ENCODE measurements around the gene KSR2. TPM values are rescaled to one million over a fixed set of nuclear protein-coding genes. Genes with fewer than 3 reads are reported as not detected.

The KSR2 gene
- total and polyA plus RNA-seq, 4 experiments from 2014 or later, result 0.03 to 0.09 (median 0.06) TPM; not detected in 1

GRCh38 chr12:117662620-117663395, 306.0 kb downstream of the KSR2 start:
- H3K27me3 ChIP-seq (ENCODE audit: insufficient read depth, low read length), result no peaks in the 10 kb centered on the region
- H3K27ac Mint-ChIP-seq, result no peak overlapping the region
- POLR2A ChIA-PET (ENCODE audit: partially characterized antibody), result no interaction called here

GRCh38 chr12:117662220-117662619, 306.6 kb downstream of the KSR2 start:
- no peaks in the 10 kb centered on the region for H3K36me3 ChIP-seq (ENCODE audit: insufficient read depth, low read length)
- intact Hi-C loops (cut with micrococcal nuclease), result no loop called here
- no peaks in the 10 kb centered on the region for H3K4me1 ChIP-seq (ENCODE audit: insufficient read depth, low read length)
- no peak overlapping the region for H3K27ac Mint-ChIP-seq
- ChIA-PET CTCF (ENCODE audit: partially characterized antibody) (no interaction called here), POLR2A (ENCODE audit: partially characterized antibody) (no interaction called here)
- H3K4me3 Mint-ChIP-seq, result no peak overlapping the region
- H3K27ac ChIP-seq (ENCODE audit: low read depth, low read length), result no peak overlapping the region
- DNase-seq, result no peak
- H3K36me3 Mint-ChIP-seq, result no peaks in the 10 kb centered on the region
- peaks cover 0 to 7% (median under 1%) of the 10 kb centered on the region in 8 donors for H3K9me3 Mint-ChIP-seq
- H3K9me3 ChIP-seq (ENCODE audit: control insufficient read depth in 1 of 2, low read length in 2 of 2), result no peaks in the 10 kb centered on the region
- H3K4me1 Mint-ChIP-seq, result no peaks in the 10 kb centered on the region
- peaks cover 0 to 1% of the 10 kb centered on the region in 2 donors for H3K27me3 Mint-ChIP-seq
- no peaks in the 10 kb centered on the region for H3K27me3 ChIP-seq (ENCODE audit: insufficient read depth, low read length)
- no peak overlapping the region for H3K4me3 ChIP-seq (ENCODE audit: low read length in 2 of 2)

More at GRCh38 chr12:117662620-117663395, 306.0 kb downstream of the KSR2 start:
- Histone ChIP-seq H3K9me3 (ENCODE audit: control insufficient read depth in 1 of 2, low read length in 2 of 2) (no peaks in the 10 kb centered on the region), H3K27ac (ENCODE audit: low read depth, low read length) (no peak overlapping the region), H3K4me3 (ENCODE audit: low read length in 2 of 2) (no peak overlapping the region), H3K36me3 (ENCODE audit: insufficient read depth, low read length) (no peaks in the 10 kb centered on the region), H3K4me1 (ENCODE audit: insufficient read depth, low read length) (no peaks in the 10 kb centered on the region)
- H3K36me3 Mint-ChIP-seq, result no peaks in the 10 kb centered on the region
- CTCF ChIA-PET (ENCODE audit: partially characterized antibody), result no interaction called here
- no peaks in the 10 kb centered on the region for H3K4me1 Mint-ChIP-seq
- peaks cover under 1 to 1% of the 10 kb centered on the region in 2 donors for H3K27me3 Mint-ChIP-seq
- no peak overlapping the region for H3K4me3 Mint-ChIP-seq
- DNase-seq, result no peak
- peaks cover 0 to 12% (median under 1%) of the 10 kb centered on the region in 8 donors for H3K9me3 Mint-ChIP-seq
- intact Hi-C loops (cut with micrococcal nuclease), result no loop called here

- CTCF ChIA-PET (ENCODE audit: partially characterized antibody), result no interaction called here
- H3K27me3 Mint-ChIP-seq, result no peaks in the 10 kb centered on the region
- no peaks in the 10 kb centered on the region for H3K36me3 Mint-ChIP-seq
- H3K27ac ChIP-seq (ENCODE audit: low read depth, low read length), result no peak overlapping the region
- H3K27ac Mint-ChIP-seq, result no peak overlapping the region
- H3K4me3 Mint-ChIP-seq, result no peak overlapping the region
- POLR2A ChIA-PET (ENCODE audit: partially characterized antibody), result no interaction called here
- no peaks in the 10 kb centered on the region for H3K4me1 Mint-ChIP-seq
- no peak for DNase-seq
- no peaks in the 10 kb centered on the region for H3K27me3 ChIP-seq (ENCODE audit: insufficient read depth, low read length)
- peaks cover 0 to 4% (median 0%) of the 10 kb centered on the region in 8 donors for H3K9me3 Mint-ChIP-seq
- H3K36me3 ChIP-seq (ENCODE audit: insufficient read depth, low read length), result no peaks in the 10 kb centered on the region
- H3K4me1 ChIP-seq (ENCODE audit: insufficient read depth, low read length), result no peaks in the 10 kb centered on the region
- no peak overlapping the region for H3K4me3 ChIP-seq (ENCODE audit: low read length in 2 of 2)
- H3K9me3 ChIP-seq (ENCODE audit: control insufficient read depth in 1 of 2, low read length in 2 of 2), result no peaks in the 10 kb centered on the region
- intact Hi-C loops (cut with micrococcal nuclease), result no loop called here
Measured at GRCh38 chr12:117661471-117661870, 307.3 kb downstream of the KSR2 start.

- intact Hi-C loops (cut with micrococcal nuclease), result no loop called here
Measured at GRCh38 chr12:117660896-117661295, 307.9 kb downstream of the KSR2 start.

GRCh38 chr12:117658226-117658625, 310.6 kb downstream of the KSR2 start:
- ChIA-PET POLR2A (ENCODE audit: partially characterized antibody) (no interaction called here), CTCF (ENCODE audit: partially characterized antibody) (no interaction called here)
- H3K9me3 ChIP-seq (ENCODE audit: control insufficient read depth in 1 of 2, low read length in 2 of 2), result no peaks in the 10 kb centered on the region
- no peaks in the 10 kb centered on the region for H3K4me1 ChIP-seq (ENCODE audit: insufficient read depth, low read length)
- H3K36me3 Mint-ChIP-seq, result no peaks in the 10 kb centered on the region
- no peaks in the 10 kb centered on the region for H3K27me3 Mint-ChIP-seq
- H3K27ac Mint-ChIP-seq, result no peak overlapping the region
- H3K27me3 ChIP-seq (ENCODE audit: insufficient read depth, low read length), result no peaks in the 10 kb centered on the region
- H3K9me3 Mint-ChIP-seq, result peaks cover 0 to 7% (median 1%) of the 10 kb centered on the region in 8 donors
- no peaks in the 10 kb centered on the region for H3K4me1 Mint-ChIP-seq
- no peak overlapping the region for H3K4me3 Mint-ChIP-seq
- no peak for DNase-seq
- intact Hi-C loops (cut with micrococcal nuclease), result no loop called here
- no peaks in the 10 kb centered on the region for H3K36me3 ChIP-seq (ENCODE audit: insufficient read depth, low read length)
- no peak overlapping the region for H3K4me3 ChIP-seq (ENCODE audit: low read length in 2 of 2)
- H3K27ac ChIP-seq (ENCODE audit: low read depth, low read length), result no peak overlapping the region

More at GRCh38 chr12:117660896-117661295, 307.9 kb downstream of the KSR2 start:
- Histone ChIP-seq H3K4me1 (ENCODE audit: insufficient read depth, low read length) (no peaks in the 10 kb centered on the region), H3K4me3 (ENCODE audit: low read length in 2 of 2) (no peak overlapping the region), H3K9me3 (ENCODE audit: control insufficient read depth in 1 of 2, low read length in 2 of 2) (no peaks in the 10 kb centered on the region), H3K27me3 (ENCODE audit: insufficient read depth, low read length) (no peaks in the 10 kb centered on the region), H3K36me3 (ENCODE audit: insufficient read depth, low read length) (no peaks in the 10 kb centered on the region), H3K27ac (ENCODE audit: low read depth, low read length) (no peak overlapping the region)
- Mint-ChIP-seq H3K36me3 (no peaks in the 10 kb centered on the region), H3K4me1 (no peaks in the 10 kb centered on the region), H3K4me3 (no peak overlapping the region), H3K27ac (no peak overlapping the region), H3K27me3 (no peaks in the 10 kb centered on the region), H3K9me3 (peaks cover 0 to 4% (median 0%) of the 10 kb centered on the region in 8 donors)
- DNase-seq, result no peak
- ChIA-PET POLR2A (ENCODE audit: partially characterized antibody) (no interaction called here), CTCF (ENCODE audit: partially characterized antibody) (no interaction called here)

- ChIA-PET CTCF (ENCODE audit: partially characterized antibody) (no interaction called here), POLR2A (ENCODE audit: partially characterized antibody) (no interaction called here)
- no peak overlapping the region for H3K4me3 Mint-ChIP-seq
- H3K9me3 ChIP-seq (ENCODE audit: control insufficient read depth in 1 of 2, low read length in 2 of 2), result no peaks in the 10 kb centered on the region
- H3K9me3 Mint-ChIP-seq, result peaks cover 0 to 20% (median 8%) of the 10 kb centered on the region in 8 donors
- H3K4me1 ChIP-seq (ENCODE audit: insufficient read depth, low read length), result no peaks in the 10 kb centered on the region
- H3K27ac Mint-ChIP-seq, result no peak overlapping the region
- DNase-seq, result no peak
- peaks cover 0 to 3% of the 10 kb centered on the region in 2 donors for H3K27me3 Mint-ChIP-seq
- no peak overlapping the region for H3K4me3 ChIP-seq (ENCODE audit: low read length in 2 of 2)
- H3K36me3 ChIP-seq (ENCODE audit: insufficient read depth, low read length), result no peaks in the 10 kb centered on the region
- no peaks in the 10 kb centered on the region for H3K36me3 Mint-ChIP-seq
- intact Hi-C loops (cut with micrococcal nuclease), result no loop called here
- no peak overlapping the region for H3K27ac ChIP-seq (ENCODE audit: low read depth, low read length)
- no peaks in the 10 kb centered on the region for H3K4me1 Mint-ChIP-seq
- H3K27me3 ChIP-seq (ENCODE audit: insufficient read depth, low read length), result no peaks in the 10 kb centered on the region
Measured at GRCh38 chr12:117649796-117650195, 319.0 kb downstream of the KSR2 start.

GRCh38 chr12:117646520-117646919, 322.3 kb downstream of the KSR2 start:
- POLR2A ChIA-PET (ENCODE audit: partially characterized antibody), result no interaction called here
- peaks cover 0 to 10% (median 5%) of the 10 kb centered on the region in 8 donors for H3K9me3 Mint-ChIP-seq
- H3K4me1 Mint-ChIP-seq, result no peaks in the 10 kb centered on the region

More at GRCh38 chr12:117646520-117646919, 322.3 kb downstream of the KSR2 start:
- no peak overlapping the region for H3K4me3 ChIP-seq (ENCODE audit: low read length in 2 of 2)
- no peaks in the 10 kb centered on the region for H3K27me3 ChIP-seq (ENCODE audit: insufficient read depth, low read length)
- CTCF ChIA-PET (ENCODE audit: partially characterized antibody), result no interaction called here
- intact Hi-C loops (cut with micrococcal nuclease), result no loop called here
- no peaks in the 10 kb centered on the region for H3K4me1 ChIP-seq (ENCODE audit: insufficient read depth, low read length)
- DNase-seq, result no peak
- Mint-ChIP-seq H3K27me3 (peaks cover 0 to 3% of the 10 kb centered on the region in 2 donors), H3K27ac (no peak overlapping the region), H3K4me3 (no peak overlapping the region), H3K36me3 (no peaks in the 10 kb centered on the region)
- no peaks in the 10 kb centered on the region for H3K36me3 ChIP-seq (ENCODE audit: insufficient read depth, low read length)
- no peak overlapping the region for H3K27ac ChIP-seq (ENCODE audit: low read depth, low read length)
- H3K9me3 ChIP-seq (ENCODE audit: control insufficient read depth in 1 of 2, low read length in 2 of 2), result no peaks in the 10 kb centered on the region

Measured in CD4-positive, alpha-beta memory T cell (primary cell).